Lung (tissue), 12 donors: ENCODE results near the gene NINL. TPM values are rescaled to one million over a fixed set of nuclear protein-coding genes. Genes with fewer than 3 reads are reported as not detected.

Source experiments
- ATAC-seq: fragments of 200-7000 bp; cut with Tn5 transposase; one replicate; pipeline ENCODE4 v1.9.1; 2020; ENCODE audit warnings: moderate number of reproducible peaks; ENCODE audit not compliant: insufficient read depth, low FRiP score
- DNase-seq, 3 donors: peaks; one replicate each; pipeline ENCODE4 v3.0.0-alpha.2; 2013 to 2017
- H3K27ac ChIP-seq, 2 donors: one replicate each; pipeline ENCODE4 v1.5.1; 2013; ENCODE audit warnings: mild to moderate bottlenecking in 2 of 2, moderate library complexity in 2 of 2, control low read depth in 1 of 2, inconsistent platforms in 1 of 2, low read depth in 1 of 2, low read length in 1 of 2
- H3K27me3 ChIP-seq, 3 donors: one replicate each; pipeline ENCODE4 v1.5.1; 2013; ENCODE audit warnings: low read length in 2 of 3; ENCODE audit not compliant: control insufficient read depth in 3 of 3, insufficient read depth in 3 of 3
- H3K36me3 ChIP-seq, 4 donors: one replicate each; pipeline ENCODE4 v1.5.1; 2013; ENCODE audit warnings: low read length in 4 of 4, mild to moderate bottlenecking in 1 of 4, moderate library complexity in 1 of 4; ENCODE audit not compliant: control insufficient read depth in 4 of 4, insufficient read depth in 4 of 4
- H3K4me1 ChIP-seq, 5 donors: one replicate each; pipeline ENCODE4 v1.5.1; 2013; ENCODE audit warnings: low read length in 5 of 5, mild to moderate bottlenecking in 2 of 5, moderate library complexity in 1 of 5; ENCODE audit not compliant: control insufficient read depth in 5 of 5, insufficient read depth in 5 of 5
- H3K4me3 ChIP-seq: one replicate; pipeline ENCODE4 v1.5.1; 2013; ENCODE audit warnings: mild to moderate bottlenecking, control low read depth, moderate library complexity
- H3K9ac ChIP-seq, 2 donors: one replicate each; pipeline ENCODE4 v1.5.1; 2013; ENCODE audit warnings: low read length in 2 of 2, control low read depth in 1 of 2; ENCODE audit not compliant: insufficient read depth in 1 of 2
- H3K9me3 ChIP-seq, 4 donors: one replicate each; pipeline ENCODE4 v1.5.1; 2013; ENCODE audit warnings: low read length in 3 of 4, mild to moderate bottlenecking in 1 of 4, moderate library complexity in 1 of 4; ENCODE audit not compliant: control insufficient read depth in 4 of 4, insufficient read depth in 3 of 4
- WGBS, 2 donors: extraction: QIAGEN DNeasy Blood & Tissue Kit; methylation state at CpG; one replicate each; pipeline ENCODE4 v1.1.7; 2013; 5-methylcytosine and 5-hydroxymethylcytosine counted together
- polyA plus RNA-seq, 2 donors: library from polyadenylated mRNA; stranded (reverse); fragments of 200-250 nt; gene quantifications; one replicate each; pipeline ENCODE4 v1.2.1, GENCODE V29; 2013
- total RNA-seq, 2 donors: library from RNA; depleted of rRNA in 1 of 2; stranded (reverse); fragments of >200 nt in 1 of 2; gene quantifications; one replicate each; pipeline ENCODE4 v1.2.1, GENCODE V29; 2014 to 2021
- TF ChIP-seq, protein P1 (sequence below): IDR thresholded peaks from 2 replicates; pipeline ENCODE4 v1.5.1; 2012; ENCODE audit warnings: mild to moderate bottlenecking; ENCODE audit errors: control extremely low read depth, extremely low read depth
- donor health status: control.
- donor health status: control.
- donor health status: Bipolar disorder and iron deficiency.
- donor health status: healthy.
- donor health status: DM: yes; HTN: yes; CAD: no.

NINL gene
- total and polyA plus RNA-seq, 4 donors: 4.5 to 25.9 (median 12.0) TPM

DNA sequence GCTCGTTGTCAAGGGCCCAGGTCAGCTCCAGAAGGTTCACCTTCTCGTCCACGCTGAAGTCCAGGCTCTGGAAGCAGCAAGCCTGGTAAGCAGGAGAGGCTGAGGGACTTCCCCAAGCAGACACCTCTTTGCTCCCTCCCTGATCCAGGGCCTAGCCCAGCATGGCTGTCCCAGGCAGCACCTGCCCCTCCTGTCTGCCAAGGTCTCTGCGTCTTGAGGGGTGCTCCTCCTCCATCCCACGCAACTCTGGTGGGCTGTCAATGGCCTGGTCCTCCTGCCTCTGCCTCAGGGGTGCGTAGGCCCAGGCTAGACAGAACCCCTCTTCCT is 87.1 kb downstream of the NINL start:
- Histone ChIP-seq H3K36me3 (peaks cover 0 to 28% (median 6%) of the 10 kb centered on the region in 4 donors), H3K9ac (no peak overlapping the region)
- no peak for DNase-seq

DNA sequence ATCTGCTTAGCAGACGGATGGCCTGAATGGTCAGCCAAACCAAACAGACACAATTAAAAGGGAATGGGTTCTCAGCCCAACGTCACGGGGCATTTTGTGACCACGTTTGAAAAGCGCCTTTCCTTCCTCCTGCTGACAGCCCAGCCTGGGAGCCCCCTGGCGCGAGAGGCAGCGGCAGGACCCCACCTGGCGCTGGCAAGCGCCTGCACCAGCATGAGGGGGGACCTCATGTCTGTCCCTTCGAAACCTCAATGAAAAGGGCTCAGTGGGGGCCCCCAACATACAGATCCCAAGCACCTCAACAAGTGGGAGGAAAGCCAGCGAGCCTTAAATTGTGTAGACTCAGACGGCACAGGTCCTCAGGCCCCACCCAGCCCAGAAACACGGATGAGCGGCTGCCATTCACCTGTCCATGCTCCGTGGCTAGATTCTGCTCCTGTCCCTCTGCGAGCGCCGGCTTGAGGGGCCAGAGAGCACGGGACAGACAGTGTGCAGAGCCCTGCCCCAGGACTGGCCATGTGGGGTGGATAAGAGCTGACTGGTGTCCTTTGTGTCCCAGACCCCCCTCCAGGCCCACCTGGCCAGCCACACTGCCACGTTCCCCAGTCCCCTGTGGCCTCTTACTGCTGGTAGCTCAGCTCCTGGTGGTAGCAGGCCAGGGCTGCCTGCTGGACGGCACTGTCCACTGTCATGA is 87.6 kb downstream of the NINL start:
- ATAC-seq (no peak), DNase-seq (no peak)
- Histone ChIP-seq H3K4me3 (no peak overlapping the region), H3K36me3 (peaks cover 0 to 24% (median 4%) of the 10 kb centered on the region in 4 donors), H3K4me1 (peaks cover 0 to 3% (median 0%) of the 10 kb centered on the region in 5 donors), H3K9ac (no peak overlapping the region), H3K27me3 (no peaks in the 10 kb centered on the region), H3K27ac (no peak overlapping the region), H3K9me3 (no peaks in the 10 kb centered on the region)
- TF ChIP-seq, protein P1, sequence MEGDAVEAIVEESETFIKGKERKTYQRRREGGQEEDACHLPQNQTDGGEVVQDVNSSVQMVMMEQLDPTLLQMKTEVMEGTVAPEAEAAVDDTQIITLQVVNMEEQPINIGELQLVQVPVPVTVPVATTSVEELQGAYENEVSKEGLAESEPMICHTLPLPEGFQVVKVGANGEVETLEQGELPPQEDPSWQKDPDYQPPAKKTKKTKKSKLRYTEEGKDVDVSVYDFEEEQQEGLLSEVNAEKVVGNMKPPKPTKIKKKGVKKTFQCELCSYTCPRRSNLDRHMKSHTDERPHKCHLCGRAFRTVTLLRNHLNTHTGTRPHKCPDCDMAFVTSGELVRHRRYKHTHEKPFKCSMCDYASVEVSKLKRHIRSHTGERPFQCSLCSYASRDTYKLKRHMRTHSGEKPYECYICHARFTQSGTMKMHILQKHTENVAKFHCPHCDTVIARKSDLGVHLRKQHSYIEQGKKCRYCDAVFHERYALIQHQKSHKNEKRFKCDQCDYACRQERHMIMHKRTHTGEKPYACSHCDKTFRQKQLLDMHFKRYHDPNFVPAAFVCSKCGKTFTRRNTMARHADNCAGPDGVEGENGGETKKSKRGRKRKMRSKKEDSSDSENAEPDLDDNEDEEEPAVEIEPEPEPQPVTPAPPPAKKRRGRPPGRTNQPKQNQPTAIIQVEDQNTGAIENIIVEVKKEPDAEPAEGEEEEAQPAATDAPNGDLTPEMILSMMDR: no peak
- WGBS, 2 donors: 88 to 89% methylated on average over 22 of the region's 22 CpGs

More for the DNA sequence above, 87.1 kb downstream of the NINL start:
- Histone ChIP-seq H3K4me1 (peaks cover 0 to under 1% (median 0%) of the 10 kb centered on the region in 5 donors), H3K27me3 (no peaks in the 10 kb centered on the region), H3K4me3 (no peak overlapping the region), H3K9me3 (no peaks in the 10 kb centered on the region), H3K27ac (no peak overlapping the region)
- no peak for ATAC-seq
- TF ChIP-seq, protein P1: no peak
- WGBS, 2 donors: 93% methylated on average over 6 of the region's 6 CpGs

GRCh38 chr20:25496968-25497401 is 88.3 kb downstream of the NINL start:
- H3K36me3 ChIP-seq: peaks cover 0 to 21% (median 2%) of the 10 kb centered on the region in 4 donors
- ATAC-seq (no peak), DNase-seq (no peak)
- no peak overlapping the region for H3K9ac ChIP-seq
- H3K4me1 ChIP-seq: peaks cover 0 to 3% (median 0%) of the 10 kb centered on the region in 5 donors
- no peak overlapping the region for H3K27ac ChIP-seq
- TF ChIP-seq, protein P1: no peak
- 86 to 90% methylated on average over 9 of the region's 9 CpGs for WGBS, 2 donors
- no peak overlapping the region for H3K4me3 ChIP-seq
- H3K27me3 ChIP-seq: no peaks in the 10 kb centered on the region
- no peaks in the 10 kb centered on the region for H3K9me3 ChIP-seq
